Measurements from ENCODE around the gene MS4A12. TPM values are rescaled to one million over a fixed set of nuclear protein-coding genes. Genes with fewer than 3 reads are reported as not detected.

MS4A12 gene
- total RNA-seq, 1 experiment from 2014 or later = not detected

- Histone ChIP-seq H3K4me1 (ENCODE audit: insufficient read depth, low read length) (no peaks in the 10 kb centered on the region), H2BK15ac (ENCODE audit: low read depth, low read length) (no peak overlapping the region), H3K56ac (ENCODE audit: insufficient read length, low read depth, low read length) (no peak overlapping the region), H2BK12ac (ENCODE audit: insufficient read length, low read depth, low read length) (no peak overlapping the region), H3T11ph (ENCODE audit: low read length) (no peak overlapping the region), H3K14ac (ENCODE audit: insufficient read depth, low read length) (no peak overlapping the region), H3K23ac (ENCODE audit: insufficient read length, low read depth, low read length) (no peak overlapping the region), H2BK20ac (ENCODE audit: low read depth, low read length, poor library complexity, severe bottlenecking) (no peak overlapping the region), H4K8ac (replicated peaks; ENCODE audit: insufficient read length, low read depth, low read length) (no peak overlapping the region), H4K5ac (ENCODE audit: insufficient read length, low read depth, low read length) (no peak overlapping the region), H3K18ac (ENCODE audit: insufficient read length, low read depth, low read length) (no peak overlapping the region), H3K9ac (ENCODE audit: extremely low read depth, insufficient read length, low read length) (no peak overlapping the region), H2AFZ (ENCODE audit: low read length) (no peak overlapping the region), H3K9me3 (ENCODE audit: control insufficient read depth, low read depth, low read length) (peaks cover 5% of the 10 kb centered on the region), H3K4me2 (ENCODE audit: insufficient read depth, insufficient read length, low read length) (no peak overlapping the region), H3K79me2 (ENCODE audit: insufficient read depth, low read length) (no peaks in the 10 kb centered on the region), H3K4ac (ENCODE audit: low read depth, low read length) (no peak overlapping the region), H3K27ac (ENCODE audit: insufficient read length, low read depth, low read length) (no peak overlapping the region), H3K79me1 (ENCODE audit: insufficient read depth, low read depth, low read length, poor library complexity, severe bottlenecking) (no peaks in the 10 kb centered on the region), H2AK5ac (ENCODE audit: insufficient read length, low read length) (no peak overlapping the region), H2BK120ac (ENCODE audit: low read depth, low read length, poor library complexity, severe bottlenecking) (no peak overlapping the region), H3K23me2 (ENCODE audit: insufficient read length, low read depth, low read length, poor library complexity, severe bottlenecking) (no peaks in the 10 kb centered on the region), H4K20me1 (ENCODE audit: control insufficient read depth, insufficient read depth, insufficient read length) (no peaks in the 10 kb centered on the region), H4K91ac (ENCODE audit: insufficient read length, low read depth, low read length) (no peak overlapping the region), H3K27me3 (ENCODE audit: insufficient read depth, low read length) (no peaks in the 10 kb centered on the region), H2BK5ac (ENCODE audit: insufficient read length, low read length) (no peak overlapping the region)
- peaks cover 17 to 18% of the 10 kb centered on the region in 2 experiments for H3K9me3 Mint-ChIP-seq
- no peaks in the 10 kb centered on the region for H3K27me3 Mint-ChIP-seq (ENCODE audit: low read depth)
- TF ChIP-seq, protein P1, sequence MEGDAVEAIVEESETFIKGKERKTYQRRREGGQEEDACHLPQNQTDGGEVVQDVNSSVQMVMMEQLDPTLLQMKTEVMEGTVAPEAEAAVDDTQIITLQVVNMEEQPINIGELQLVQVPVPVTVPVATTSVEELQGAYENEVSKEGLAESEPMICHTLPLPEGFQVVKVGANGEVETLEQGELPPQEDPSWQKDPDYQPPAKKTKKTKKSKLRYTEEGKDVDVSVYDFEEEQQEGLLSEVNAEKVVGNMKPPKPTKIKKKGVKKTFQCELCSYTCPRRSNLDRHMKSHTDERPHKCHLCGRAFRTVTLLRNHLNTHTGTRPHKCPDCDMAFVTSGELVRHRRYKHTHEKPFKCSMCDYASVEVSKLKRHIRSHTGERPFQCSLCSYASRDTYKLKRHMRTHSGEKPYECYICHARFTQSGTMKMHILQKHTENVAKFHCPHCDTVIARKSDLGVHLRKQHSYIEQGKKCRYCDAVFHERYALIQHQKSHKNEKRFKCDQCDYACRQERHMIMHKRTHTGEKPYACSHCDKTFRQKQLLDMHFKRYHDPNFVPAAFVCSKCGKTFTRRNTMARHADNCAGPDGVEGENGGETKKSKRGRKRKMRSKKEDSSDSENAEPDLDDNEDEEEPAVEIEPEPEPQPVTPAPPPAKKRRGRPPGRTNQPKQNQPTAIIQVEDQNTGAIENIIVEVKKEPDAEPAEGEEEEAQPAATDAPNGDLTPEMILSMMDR (conservative IDR thresholded peaks at IDR 0.05) = no peak
- WGBS (ENCODE audit: extremely low coverage, insufficient read length, low lambda C conversion rate) = no CpG with 5 or more reads among the region's 1 CpG
- H3K4me1 Mint-ChIP-seq = peaks cover 18 to 19% of the 10 kb centered on the region in 2 experiments
- H3K27ac Mint-ChIP-seq = peak overlapping the region in 1 of 3 experiments; percentile 34; a peak in 2 of 7 replicates
- DNase-seq = no peak
- H3K36me3 Mint-ChIP-seq (ENCODE audit: insufficient read depth in 1 of 3, low read depth in 3 of 3) = peaks cover 11 to 23% (median 18%) of the 10 kb centered on the region in 3 experiments; a peak in 6 of 7 replicates
- H3K4me3 Mint-ChIP-seq = no peak overlapping the region
Measured at GRCh38 chr11:60528465-60528864, 35.9 kb downstream of the MS4A12 start.

Data from H9 (cell line).